ENCODE data around the gene MOB3C. TPM values are rescaled to one million over a fixed set of nuclear protein-coding genes. Genes with fewer than 3 reads are reported as not detected.

The MOB3C gene
- total RNA-seq, 3 donors from 2014 or later: 10.5 to 14.5 (median 14.1) TPM

GRCh38 chr1:46605232-46605631 lies 11.4 kb downstream of the MOB3C start:
- intact Hi-C loops (cut with DNase I; ENCODE audit: low total_unique reads): no loop called here
- no peak for DNase-seq (ENCODE audit: low spot score in 2 of 2)
- H3K4me1 ChIP-seq: peaks cover 0 to 5% of the 10 kb centered on the region in 2 donors

DNA sequence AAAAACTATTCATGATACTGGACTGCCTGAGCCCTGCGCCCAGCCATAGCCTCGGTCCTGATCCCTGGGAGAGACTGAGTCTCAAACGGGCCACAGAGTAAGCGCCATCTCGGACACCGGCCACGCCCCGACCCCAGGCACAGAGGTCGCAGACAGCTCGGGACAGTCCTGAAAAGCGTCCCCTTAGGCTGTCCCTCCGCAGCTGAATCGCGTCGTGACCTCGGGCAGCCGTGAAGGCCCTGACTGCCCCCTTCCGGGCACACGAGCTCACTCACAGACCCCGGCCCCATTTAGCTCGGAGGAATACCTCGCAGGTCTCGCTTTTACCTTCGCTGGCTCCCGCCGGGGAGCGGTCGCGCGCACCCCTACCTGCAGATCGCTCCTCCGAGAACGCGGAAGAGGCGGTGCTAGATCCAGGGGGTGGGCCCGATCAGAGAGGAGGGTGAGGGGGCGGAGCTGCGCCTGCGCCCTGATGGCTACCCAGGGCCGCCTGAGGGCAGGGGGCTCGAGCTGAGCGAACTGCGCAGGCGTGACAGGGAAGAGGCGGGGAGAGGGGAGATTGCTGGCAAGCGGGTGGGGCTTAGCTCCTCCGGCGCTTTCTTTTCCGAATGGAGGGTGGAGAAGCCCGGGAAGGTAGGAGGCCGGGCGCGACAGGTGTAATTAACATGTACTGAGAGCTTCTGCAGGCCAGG lies 12.6 kb downstream of the MOB3C start, which contains the start of gene MKNK1:
Gene MKNK1, minus strand, starts transcription at position 411 of the 692 bp plus-strand sequence. CDS start 20,941 bp downstream, outside the sequence.
- Histone ChIP-seq H3K27me3 (no peaks in the 10 kb centered on the region), H3K27ac (peak within 1 kb of the TSS; percentile 79 to 86), H3K4me3 (peak within 1 kb of the TSS; percentile 76 to 91 (median 88)), H3K4me1 (peaks cover 0 to 5% of the 10 kb centered on the region in 2 donors), H3K36me3 (no peaks in the 10 kb centered on the region), H3K9me3 (no peaks in the 10 kb centered on the region)
- peak; percentile 94 to 97 for DNase-seq (ENCODE audit: low spot score in 2 of 2)
- TF ChIP-seq CTCF (IDR thresholded peaks at IDR 0.05) (no peak), POLR2A (IDR thresholded peaks at IDR 0.05) (peak; percentile 80), POLR2AphosphoS5 (IDR thresholded peaks at IDR 0.05) (peak; percentile 83 to 88 (median 88))
- intact Hi-C loops (cut with DNase I; ENCODE audit: low total_unique reads): no loop called here

More at GRCh38 chr1:46605232-46605631, 11.4 kb downstream of the MOB3C start:
- Histone ChIP-seq H3K9me3 (no peaks in the 10 kb centered on the region), H3K4me3 (peak overlapping the region in 2 of 3 donors; percentile 76 to 91), H3K36me3 (no peaks in the 10 kb centered on the region), H3K27me3 (no peaks in the 10 kb centered on the region), H3K27ac (no peak overlapping the region)
- TF ChIP-seq CTCF (IDR thresholded peaks at IDR 0.05): no peak
- TF ChIP-seq POLR2AphosphoS5 (IDR thresholded peaks at IDR 0.05): no peak
- no peak for TF ChIP-seq POLR2A (IDR thresholded peaks at IDR 0.05)

DNA sequence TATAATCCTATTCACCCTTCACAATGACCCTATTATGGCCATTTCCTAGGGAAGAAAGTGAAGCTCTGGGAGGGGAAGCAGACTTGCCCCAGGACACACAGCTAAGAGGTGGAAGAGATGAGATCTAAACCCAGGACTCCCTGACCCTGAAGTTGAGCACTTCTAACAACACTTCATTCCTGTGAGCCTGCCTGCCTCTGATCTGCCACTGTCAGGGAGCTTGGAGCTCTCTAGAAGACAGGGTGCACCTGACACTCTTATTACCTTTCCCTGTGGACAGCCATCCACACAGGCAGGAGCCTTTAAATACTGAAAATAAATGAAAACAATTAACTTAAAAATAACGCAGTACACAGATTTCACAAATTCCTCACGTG lies 13.1 kb downstream of the MOB3C start:
- TF ChIP-seq POLR2AphosphoS5 (IDR thresholded peaks at IDR 0.05) (no peak), CTCF (IDR thresholded peaks at IDR 0.05) (no peak), POLR2A (IDR thresholded peaks at IDR 0.05) (no peak)
- Histone ChIP-seq H3K9me3 (no peaks in the 10 kb centered on the region), H3K4me1 (peaks cover 0 to 5% of the 10 kb centered on the region in 2 donors), H3K27me3 (no peaks in the 10 kb centered on the region), H3K27ac (peak overlapping the region; percentile 79 to 86), H3K36me3 (no peaks in the 10 kb centered on the region), H3K4me3 (peak overlapping the region; percentile 76 to 91 (median 88))
- no peak for DNase-seq (ENCODE audit: low spot score in 2 of 2)
- intact Hi-C loops (cut with DNase I; ENCODE audit: low total_unique reads): no loop called here

GRCh38 chr1:46601257-46602007 lies 15.2 kb downstream of the MOB3C start:
- intact Hi-C loops (cut with DNase I; ENCODE audit: low total_unique reads): no loop called here

More at GRCh38 chr1:46601257-46602007, 15.2 kb downstream of the MOB3C start:
- Histone ChIP-seq H3K4me1 (peaks cover 0 to 5% of the 10 kb centered on the region in 2 donors), H3K4me3 (no peak overlapping the region), H3K27ac (no peak overlapping the region), H3K9me3 (no peaks in the 10 kb centered on the region), H3K36me3 (no peaks in the 10 kb centered on the region), H3K27me3 (no peaks in the 10 kb centered on the region)
- no peak for DNase-seq (ENCODE audit: low spot score in 2 of 2)
- no peak for TF ChIP-seq POLR2A (IDR thresholded peaks at IDR 0.05)
- TF ChIP-seq CTCF (IDR thresholded peaks at IDR 0.05): no peak
- TF ChIP-seq POLR2AphosphoS5 (IDR thresholded peaks at IDR 0.05): no peak

Data from breast epithelium (tissue), 4 donors.